ENCODE results near the gene SUSD2. TPM values are rescaled to one million over a fixed set of nuclear protein-coding genes. Genes with fewer than 3 reads are reported as not detected.
A peak's percentile ranks its signal among the peaks of the same experiment; 100 is the strongest.
"Not testable (repeated sequence)": the region's sequence is repeated elsewhere in the genome, so short reads cannot be mapped to it uniquely, and the experiment has no call there.

The SUSD2 gene
- total and polyA plus RNA-seq, 9 of the 15 experiments (the other 6 are each of a cell fraction or from before 2014, with no cell fraction given), result 0.01 to 0.16 (median 0.04) TPM; not detected in 4

DNA sequence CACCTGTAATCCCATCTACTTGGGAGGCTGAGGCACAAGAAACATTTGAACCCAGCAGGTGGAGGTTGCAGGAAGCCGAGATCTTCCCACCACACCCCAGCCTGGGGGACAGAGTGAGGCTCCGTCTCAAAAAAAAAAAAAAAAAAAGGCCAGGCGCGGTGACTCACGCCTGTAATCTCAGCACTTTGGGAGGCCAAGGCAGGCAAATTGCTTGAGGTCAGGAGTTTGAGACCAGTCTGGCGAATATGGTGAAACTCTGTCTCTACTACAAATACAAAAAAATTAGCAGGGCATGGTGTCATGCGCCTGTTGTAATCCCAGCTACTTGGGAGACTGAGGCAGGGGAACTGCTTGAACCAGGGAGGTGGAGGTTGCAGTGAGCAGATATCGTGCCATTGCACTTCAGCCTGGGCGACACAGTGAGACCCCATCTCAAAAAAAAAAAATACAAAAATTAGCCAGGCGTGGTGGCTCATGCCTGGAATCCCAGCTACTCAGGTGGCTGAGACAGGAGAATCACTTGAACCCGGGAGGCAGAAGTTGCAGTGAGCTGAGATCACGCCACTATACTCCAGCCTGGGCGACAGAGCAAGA, 56.9 kb downstream of the SUSD2 start:
- ATAC-seq; H2AFZ ChIP-seq (ENCODE audit: low read depth, low read length); in situ Hi-C loops (cut with MboI); BruUV-seq (replicated peaks); H3K79me2 ChIP-seq (ENCODE audit: control insufficient read depth, insufficient read depth, low read length); CTCF ChIA-PET (ENCODE audit: low intra/inter-chr PET ratio); H3K4me3 ChIP-seq; H3K36me3 ChIP-seq (ENCODE audit: control insufficient read depth, insufficient read depth, low read length); DNase-seq (ENCODE audit: extremely low read depth in 1 of 4, low spot score in 3 of 4); H4K20me1 ChIP-seq (replicated peaks; ENCODE audit: control insufficient read depth, insufficient read depth, low read length); POLR2A ChIA-PET; H3K27me3 ChIP-seq (ENCODE audit: control insufficient read depth in 2 of 2, insufficient read depth in 2 of 2, low read length in 2 of 2); H3K9ac ChIP-seq (ENCODE audit: insufficient read depth in 1 of 2, low read depth in 2 of 2, low read length in 2 of 2); H3K27ac ChIP-seq (ENCODE audit: extremely low read depth, low read depth, low read length); FAIRE-seq; intact Hi-C loops (cut with micrococcal nuclease); H3K4me2 ChIP-seq (ENCODE audit: insufficient read depth, low read length); H3K4me1 ChIP-seq (replicated peaks in 1 of 2; ENCODE audit: control insufficient read depth in 2 of 2, insufficient read depth in 2 of 2, low read length in 2 of 2); H3K9me1 ChIP-seq (ENCODE audit: control insufficient read depth, insufficient read depth, low read length); H3K9me3 ChIP-seq (replicated peaks; ENCODE audit: control insufficient read depth, insufficient read depth, low read depth, low read length): not testable (repeated sequence)
- WGBS (ENCODE audit: insufficient coverage, low coverage, missing lambda C conversion rate), result 67% methylated on average over 8 of the region's 13 CpGs
- TF ChIP-seq, protein P1, sequence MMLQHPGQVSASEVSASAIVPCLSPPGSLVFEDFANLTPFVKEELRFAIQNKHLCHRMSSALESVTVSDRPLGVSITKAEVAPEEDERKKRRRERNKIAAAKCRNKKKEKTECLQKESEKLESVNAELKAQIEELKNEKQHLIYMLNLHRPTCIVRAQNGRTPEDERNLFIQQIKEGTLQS (IDR thresholded peaks at IDR 0.05), result 0 out of 2 replicates have a peak, but pooled peaks have one; percentile 12
- TF ChIP-seq, protein P1 (CRISPR knock-in tag; conservative IDR thresholded peaks at IDR 0.05), result not testable (repeated sequence)
- TF ChIP-seq ZNF384 (IDR thresholded peaks at IDR 0.05; ENCODE audit: low read depth, low read length), result 0 out of 2 replicates have a peak, but pooled peaks have one; percentile 18
- peak; percentile 57; the same call in 1 of the 2 replicates for TF ChIP-seq ZNF121 (CRISPR knock-in tag; conservative IDR thresholded peaks at IDR 0.05)

Other genes with a start within 250 kb of the SUSD2 start
Only the 7 nearest of the 9 such genes appear.
- gene DDTL, start 214.6 kb upstream of the SUSD2 start, total RNA-seq (2014; rRNA removed), result 0.59 and 0.94 TPM in 2 replicates
- gene DDTL, start 214.6 kb upstream of the SUSD2 start, total RNA-seq (2014; rRNA removed; fragmentation: Illumina TruSeq; extraction: Trizol), result not detected in 2 replicates
- not detected in 2 replicates for gene DDTL, start 214.6 kb upstream of the SUSD2 start, total RNA-seq (2015; rRNA removed; fragmentation: Illumina TruSeq; extraction: Trizol)
- not detected in 2 replicates for gene DDTL, start 214.6 kb upstream of the SUSD2 start, total RNA-seq (2021)
- 0.08 and 0.15 TPM in 2 replicates for gene DDTL, start 214.6 kb upstream of the SUSD2 start, polyA plus RNA-seq (2011; rRNA removed)
- gene DDTL, start 214.6 kb upstream of the SUSD2 start, polyA plus RNA-seq (2014; fragmentation: Illumina TruSeq; extraction: Trizol), result not detected in 2 replicates
- 1 to 10 TPM in 1 of 2 experiments, under 1 TPM in 1; 0.87 to 1.7 TPM for gene DDTL, start 214.6 kb upstream of the SUSD2 start, polyA plus RNA-seq (2014; fragmentation: Nextera tagmentation; extraction: Ambion mirVana)
- gene DDTL, start 214.6 kb upstream of the SUSD2 start, polyA plus RNA-seq (2014; rRNA removed), result 0.05 and 0.30 TPM in 2 replicates
- gene DDT, start 207.0 kb upstream of the SUSD2 start, total RNA-seq (2014; rRNA removed), result 173 and 205 TPM in 2 replicates
- gene DDT, start 207.0 kb upstream of the SUSD2 start, total RNA-seq (2014; rRNA removed; fragmentation: Illumina TruSeq; extraction: Trizol), result 63.2 and 65.8 TPM in 2 replicates
- 48.4 and 61.0 TPM in 2 replicates for gene DDT, start 207.0 kb upstream of the SUSD2 start, total RNA-seq (2015; rRNA removed; fragmentation: Illumina TruSeq; extraction: Trizol)
- 127 and 136 TPM in 2 replicates for gene DDT, start 207.0 kb upstream of the SUSD2 start, total RNA-seq (2021)
- 159 and 170 TPM in 2 replicates for gene DDT, start 207.0 kb upstream of the SUSD2 start, polyA plus RNA-seq (2011; rRNA removed)
- 24.0 and 45.8 TPM in 2 replicates for gene DDT, start 207.0 kb upstream of the SUSD2 start, polyA plus RNA-seq (2014; fragmentation: Illumina TruSeq; extraction: Trizol)
- 10 to 100 TPM; 25.0 to 31.8 TPM for gene DDT, start 207.0 kb upstream of the SUSD2 start, polyA plus RNA-seq (2014; fragmentation: Nextera tagmentation; extraction: Ambion mirVana)
- 209 and 281 TPM in 2 replicates for gene DDT, start 207.0 kb upstream of the SUSD2 start, polyA plus RNA-seq (2014; rRNA removed)
- gene GSTT2, start 201.4 kb upstream of the SUSD2 start, total RNA-seq (2014; rRNA removed), result not detected in 2 replicates
- not detected in 2 replicates for gene GSTT2, start 201.4 kb upstream of the SUSD2 start, total RNA-seq (2014; rRNA removed; fragmentation: Illumina TruSeq; extraction: Trizol)
- not detected in 2 replicates for gene GSTT2, start 201.4 kb upstream of the SUSD2 start, total RNA-seq (2015; rRNA removed; fragmentation: Illumina TruSeq; extraction: Trizol)
- gene GSTT2, start 201.4 kb upstream of the SUSD2 start, total RNA-seq (2021), result not detected in 2 replicates
- not detected in 2 replicates for gene GSTT2, start 201.4 kb upstream of the SUSD2 start, polyA plus RNA-seq (2011; rRNA removed)
- not detected in 2 replicates for gene GSTT2, start 201.4 kb upstream of the SUSD2 start, polyA plus RNA-seq (2014; fragmentation: Illumina TruSeq; extraction: Trizol)
- gene GSTT2, start 201.4 kb upstream of the SUSD2 start, polyA plus RNA-seq (2014; fragmentation: Nextera tagmentation; extraction: Ambion mirVana), result not detected
- not detected in 2 replicates for gene GSTT2, start 201.4 kb upstream of the SUSD2 start, polyA plus RNA-seq (2014; rRNA removed)
- not detected in 2 replicates for gene GSTT4, start 176.0 kb upstream of the SUSD2 start, total RNA-seq (2014; rRNA removed)
- not detected in 2 replicates for gene GSTT4, start 176.0 kb upstream of the SUSD2 start, total RNA-seq (2014; rRNA removed; fragmentation: Illumina TruSeq; extraction: Trizol)
- gene GSTT4, start 176.0 kb upstream of the SUSD2 start, total RNA-seq (2015; rRNA removed; fragmentation: Illumina TruSeq; extraction: Trizol), result not detected in 2 replicates
- gene GSTT4, start 176.0 kb upstream of the SUSD2 start, total RNA-seq (2021), result not detected in 2 replicates
- not detected in 2 replicates for gene GSTT4, start 176.0 kb upstream of the SUSD2 start, polyA plus RNA-seq (2011; rRNA removed)
- not detected in 2 replicates for gene GSTT4, start 176.0 kb upstream of the SUSD2 start, polyA plus RNA-seq (2014; fragmentation: Illumina TruSeq; extraction: Trizol)
- not detected for gene GSTT4, start 176.0 kb upstream of the SUSD2 start, polyA plus RNA-seq (2014; fragmentation: Nextera tagmentation; extraction: Ambion mirVana)
- gene GSTT4, start 176.0 kb upstream of the SUSD2 start, polyA plus RNA-seq (2014; rRNA removed), result not detected in 2 replicates
- gene CABIN1, start 170.2 kb upstream of the SUSD2 start, total RNA-seq (2014; rRNA removed), result 32.2 and 46.2 TPM in 2 replicates
- gene CABIN1, start 170.2 kb upstream of the SUSD2 start, total RNA-seq (2014; rRNA removed; fragmentation: Illumina TruSeq; extraction: Trizol), result 20.6 and 20.9 TPM in 2 replicates
- gene CABIN1, start 170.2 kb upstream of the SUSD2 start, total RNA-seq (2015; rRNA removed; fragmentation: Illumina TruSeq; extraction: Trizol), result 21.3 and 24.2 TPM in 2 replicates
- gene CABIN1, start 170.2 kb upstream of the SUSD2 start, total RNA-seq (2021), result 55.1 and 60.9 TPM in 2 replicates
- 6.8 and 10.6 TPM in 2 replicates for gene CABIN1, start 170.2 kb upstream of the SUSD2 start, polyA plus RNA-seq (2011; rRNA removed)
- gene CABIN1, start 170.2 kb upstream of the SUSD2 start, polyA plus RNA-seq (2014; fragmentation: Illumina TruSeq; extraction: Trizol), result 33.2 and 33.9 TPM in 2 replicates
- gene CABIN1, start 170.2 kb upstream of the SUSD2 start, polyA plus RNA-seq (2014; fragmentation: Nextera tagmentation; extraction: Ambion mirVana), result 1 to 10 TPM; 4.2 to 4.7 TPM
- 17.7 and 19.3 TPM in 2 replicates for gene CABIN1, start 170.2 kb upstream of the SUSD2 start, polyA plus RNA-seq (2014; rRNA removed)
- gene GGT5, start 63.6 kb downstream of the SUSD2 start, total RNA-seq (2014; rRNA removed), result 0.16 TPM in 1 of 2 replicates, not detected in the other
- gene GGT5, start 63.6 kb downstream of the SUSD2 start, total RNA-seq (2014; rRNA removed; fragmentation: Illumina TruSeq; extraction: Trizol), result not detected in 2 replicates
- gene GGT5, start 63.6 kb downstream of the SUSD2 start, total RNA-seq (2015; rRNA removed; fragmentation: Illumina TruSeq; extraction: Trizol), result 0.19 and 0.69 TPM in 2 replicates
- 0.18 and 0.81 TPM in 2 replicates for gene GGT5, start 63.6 kb downstream of the SUSD2 start, total RNA-seq (2021)
- gene GGT5, start 63.6 kb downstream of the SUSD2 start, polyA plus RNA-seq (2011; rRNA removed), result 0.07 and 0.26 TPM in 2 replicates
- 0.46 and 0.58 TPM in 2 replicates for gene GGT5, start 63.6 kb downstream of the SUSD2 start, polyA plus RNA-seq (2014; fragmentation: Illumina TruSeq; extraction: Trizol)
- gene GGT5, start 63.6 kb downstream of the SUSD2 start, polyA plus RNA-seq (2014; fragmentation: Nextera tagmentation; extraction: Ambion mirVana), result not detected
- 0.17 and 0.46 TPM in 2 replicates for gene GGT5, start 63.6 kb downstream of the SUSD2 start, polyA plus RNA-seq (2014; rRNA removed)
- 11.5 and 15.4 TPM in 2 replicates for gene SPECC1L, start 89.3 kb downstream of the SUSD2 start, total RNA-seq (2014; rRNA removed)
- gene SPECC1L, start 89.3 kb downstream of the SUSD2 start, total RNA-seq (2014; rRNA removed; fragmentation: Illumina TruSeq; extraction: Trizol), result 17.6 and 19.4 TPM in 2 replicates
- 19.2 and 20.3 TPM in 2 replicates for gene SPECC1L, start 89.3 kb downstream of the SUSD2 start, total RNA-seq (2015; rRNA removed; fragmentation: Illumina TruSeq; extraction: Trizol)
- gene SPECC1L, start 89.3 kb downstream of the SUSD2 start, total RNA-seq (2021), result 26.0 and 27.9 TPM in 2 replicates
- gene SPECC1L, start 89.3 kb downstream of the SUSD2 start, polyA plus RNA-seq (2011; rRNA removed), result 13.0 and 15.8 TPM in 2 replicates
- gene SPECC1L, start 89.3 kb downstream of the SUSD2 start, polyA plus RNA-seq (2014; fragmentation: Illumina TruSeq; extraction: Trizol), result 11.7 and 14.5 TPM in 2 replicates
- gene SPECC1L, start 89.3 kb downstream of the SUSD2 start, polyA plus RNA-seq (2014; fragmentation: Nextera tagmentation; extraction: Ambion mirVana), result 1 to 10 TPM; 1.4 to 2.6 TPM
- 9.1 and 9.8 TPM in 2 replicates for gene SPECC1L, start 89.3 kb downstream of the SUSD2 start, polyA plus RNA-seq (2014; rRNA removed)